ENCODE data around the gene CALY.
A peak's percentile ranks its signal among the peaks of the same experiment; 100 is the strongest.

The CALY gene

GRCh38 chr10:133366751-133367150, 30.1 kb upstream of the CALY start:
- DNase-seq (ENCODE audit: low read depth, low spot score) = no peak

- no peak for DNase-seq (ENCODE audit: low read depth, low spot score)
These were observed 29.4 kb upstream of the CALY start for GRCh38 chr10:133366130-133366478.

GRCh38 chr10:133365461-133366129, 28.9 kb upstream of the CALY start:
- no peak for DNase-seq (ENCODE audit: low read depth, low spot score)

- DNase-seq (ENCODE audit: low read depth, low spot score) = no peak
These were observed 28.1 kb upstream of the CALY start for GRCh38 chr10:133364645-133365431.

GRCh38 chr10:133362846-133363245, 26.1 kb upstream of the CALY start:
- DNase-seq (ENCODE audit: low read depth, low spot score) = no peak

- DNase-seq (ENCODE audit: low read depth, low spot score) = no peak
These were observed 25.2 kb upstream of the CALY start for GRCh38 chr10:133361773-133362441.

GRCh38 chr10:133361227-133361626, 24.5 kb upstream of the CALY start:
- DNase-seq (ENCODE audit: low read depth, low spot score) = no peak

- DNase-seq (ENCODE audit: low read depth, low spot score) = no peak
These were observed 23.4 kb upstream of the CALY start for GRCh38 chr10:133359972-133360610.

- no peak for DNase-seq (ENCODE audit: low read depth, low spot score)
These were observed 22.9 kb upstream of the CALY start for GRCh38 chr10:133359554-133359971.

GRCh38 chr10:133358925-133359310, 22.2 kb upstream of the CALY start:
- DNase-seq (ENCODE audit: low read depth, low spot score) = no peak

GRCh38 chr10:133358162-133358924, 21.6 kb upstream of the CALY start:
- no peak for DNase-seq (ENCODE audit: low read depth, low spot score)

- DNase-seq (ENCODE audit: low read depth, low spot score) = peak; percentile 50
These were observed 20.8 kb upstream of the CALY start, which contains the start of gene FUOM for GRCh38 chr10:133357285-133358161. FUOM (minus strand) TSS chr10:133358019; CDS start chr10:133358007, 12 bp downstream.

GRCh38 chr10:133356549-133357284, 20.0 kb upstream of the CALY start:
- DNase-seq (ENCODE audit: low read depth, low spot score) = no peak

GRCh38 chr10:133355991-133356390, 19.3 kb upstream of the CALY start:
- no peak for DNase-seq (ENCODE audit: low read depth, low spot score)

GRCh38 chr10:133355266-133355665, 18.6 kb upstream of the CALY start:
- no peak for DNase-seq (ENCODE audit: low read depth, low spot score)

GRCh38 chr10:133354672-133355240, 18.1 kb upstream of the CALY start:
- no peak for DNase-seq (ENCODE audit: low read depth, low spot score)

GRCh38 chr10:133353988-133354605, 17.4 kb upstream of the CALY start:
- no peak for DNase-seq (ENCODE audit: low read depth, low spot score)

- DNase-seq (ENCODE audit: low read depth, low spot score) = no peak
These were observed 16.7 kb upstream of the CALY start for GRCh38 chr10:133353202-133353959.
